Islet precursor cell (in vitro differentiated cells): ENCODE data around the gene LYAR.

Experiments
- DNase-seq: peaks from one replicate; pipeline ENCODE4 v3.0.0-alpha.2; 2018

The LYAR gene

DNA sequence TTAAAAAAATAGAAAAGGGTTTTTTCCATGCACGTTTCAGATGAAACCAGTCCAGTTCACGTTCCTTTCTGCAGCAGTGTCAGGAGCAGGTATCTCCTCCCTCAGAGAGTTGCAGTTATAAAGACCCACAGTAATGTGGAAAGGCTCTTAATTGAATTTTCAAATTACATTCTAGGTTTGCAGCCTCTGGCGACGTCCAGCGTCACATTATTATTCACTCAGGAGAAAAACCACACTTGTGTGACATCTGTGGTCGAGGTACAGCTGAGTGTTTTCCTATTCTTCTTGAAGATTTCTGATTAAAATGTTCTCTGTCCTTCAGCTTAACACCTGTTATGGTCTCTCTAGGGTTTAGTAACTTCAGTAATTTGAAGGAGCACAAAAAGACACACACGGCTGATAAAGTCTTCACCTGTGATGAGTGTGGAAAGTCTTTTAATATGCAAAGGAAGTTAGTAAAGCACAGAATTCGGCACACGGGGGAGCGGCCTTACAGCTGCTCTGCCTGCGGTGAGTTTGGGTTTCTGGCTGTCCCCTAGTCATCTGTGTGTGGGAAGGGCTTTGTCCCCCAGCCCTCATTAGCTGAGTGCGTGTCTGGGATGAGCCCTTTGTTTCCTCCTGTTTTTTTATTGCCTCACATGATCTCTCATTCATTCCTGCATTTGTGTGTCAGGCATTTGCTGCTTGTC is 25.7 kb upstream of the LYAR start:
- peak; percentile 10 for DNase-seq

DNA sequence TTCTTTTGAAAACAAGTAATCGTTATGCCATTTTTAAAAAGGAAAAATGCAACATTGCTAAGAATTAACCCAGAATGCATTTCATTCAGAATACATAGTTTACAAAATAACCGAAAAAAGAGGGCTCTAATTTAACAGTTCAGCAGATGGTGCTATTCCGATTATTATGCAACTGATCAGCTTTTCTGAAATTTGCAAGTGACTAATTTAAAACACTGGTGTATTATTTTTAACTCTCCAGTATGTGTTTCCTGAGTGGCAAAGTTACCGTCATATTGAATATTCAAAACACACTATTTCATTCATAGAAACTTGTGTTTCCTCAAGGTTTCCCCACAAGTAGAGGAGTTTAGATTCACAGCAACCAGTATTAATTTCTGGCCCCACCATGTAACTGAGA is 21.2 kb upstream of the LYAR start:
- no peak for DNase-seq

DNA sequence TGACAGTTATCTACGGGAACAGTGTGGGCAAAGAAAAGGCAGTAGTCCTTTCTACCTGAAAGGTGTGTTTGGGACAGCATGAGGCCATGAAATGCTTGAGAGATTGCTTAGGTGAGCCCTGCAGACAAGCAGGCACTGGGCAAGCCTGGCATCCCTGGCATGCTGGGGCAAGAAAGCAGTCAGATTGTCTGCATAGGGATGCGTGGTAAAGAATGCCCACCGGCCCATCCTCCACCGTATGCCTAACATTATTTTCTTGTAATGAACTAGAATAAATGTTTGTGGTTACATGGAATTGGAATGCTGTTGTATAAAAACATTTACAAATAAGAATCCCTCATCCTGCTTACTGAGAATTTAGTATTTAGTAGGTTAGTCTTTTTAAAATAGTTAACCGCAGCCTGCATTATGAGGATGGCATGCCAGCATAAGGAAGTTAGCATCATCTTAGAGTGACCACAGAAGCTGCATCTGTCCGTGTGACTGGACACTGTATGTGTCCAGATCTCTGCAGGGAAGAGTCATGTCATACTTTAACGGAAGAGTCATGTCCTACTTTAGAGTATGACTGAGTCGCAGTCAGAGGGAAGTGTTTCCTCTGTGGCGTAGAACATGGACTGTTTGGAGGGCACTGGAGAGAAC is 19.0 kb upstream of the LYAR start:
- peak; percentile 40 for DNase-seq

DNA sequence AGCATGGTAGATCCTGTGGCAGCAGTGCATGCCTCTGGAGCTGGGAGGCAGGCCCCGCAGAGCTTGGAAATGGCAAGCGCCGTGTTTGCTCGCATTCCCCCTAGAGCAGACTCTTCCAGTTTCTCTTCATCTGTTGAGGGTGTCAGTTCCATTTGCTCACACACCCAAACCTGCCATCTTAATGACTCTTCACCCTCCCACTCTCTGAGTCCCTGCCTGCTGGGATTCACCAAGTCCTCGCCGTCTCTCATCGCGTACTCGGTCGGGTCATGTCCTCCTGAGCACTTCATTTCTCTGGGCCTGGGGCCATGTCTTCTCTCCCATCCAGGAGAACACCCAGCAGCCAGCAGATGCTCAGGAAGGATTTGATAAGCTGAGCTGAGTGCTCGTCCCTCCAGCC is 17.0 kb upstream of the LYAR start:
- DNase-seq: no peak

DNA sequence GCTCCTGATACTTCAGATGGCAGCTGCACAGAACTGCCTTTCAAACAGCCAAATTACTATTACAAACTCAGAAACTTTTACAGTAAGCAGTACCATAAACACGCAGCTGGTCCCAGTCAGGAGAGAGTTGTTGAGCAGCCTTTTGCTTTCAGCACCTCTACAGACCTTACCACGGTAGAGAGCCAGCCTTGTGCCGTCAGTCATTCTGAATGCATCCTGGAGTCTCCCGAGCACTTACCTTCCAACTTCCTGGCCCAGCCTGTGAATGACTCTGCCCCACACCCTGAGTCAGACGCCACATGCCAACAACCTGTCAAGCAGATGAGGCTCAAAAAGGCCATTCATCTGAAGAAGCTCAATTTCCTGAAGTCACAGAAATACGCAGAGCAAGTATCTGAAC is 12.5 kb upstream of the LYAR start:
- peak; percentile 66 for DNase-seq

DNA sequence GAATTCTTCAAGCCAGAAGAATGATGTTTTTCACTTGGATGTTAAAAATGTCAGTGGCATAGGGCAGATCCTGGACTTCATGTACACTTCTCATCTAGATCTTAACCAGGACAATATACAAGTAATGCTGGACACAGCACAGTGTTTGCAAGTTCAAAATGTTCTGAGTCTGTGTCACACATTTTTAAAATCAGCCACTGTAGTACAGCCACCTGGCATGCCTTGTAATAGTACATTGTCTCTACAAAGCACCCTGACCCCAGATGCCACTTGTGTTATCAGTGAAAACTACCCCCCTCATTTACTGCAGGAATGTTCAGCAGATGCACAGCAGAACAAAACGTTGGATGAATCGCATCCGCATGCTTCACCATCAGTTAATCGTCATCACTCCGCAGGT is 12.0 kb upstream of the LYAR start:
- no peak for DNase-seq

DNA sequence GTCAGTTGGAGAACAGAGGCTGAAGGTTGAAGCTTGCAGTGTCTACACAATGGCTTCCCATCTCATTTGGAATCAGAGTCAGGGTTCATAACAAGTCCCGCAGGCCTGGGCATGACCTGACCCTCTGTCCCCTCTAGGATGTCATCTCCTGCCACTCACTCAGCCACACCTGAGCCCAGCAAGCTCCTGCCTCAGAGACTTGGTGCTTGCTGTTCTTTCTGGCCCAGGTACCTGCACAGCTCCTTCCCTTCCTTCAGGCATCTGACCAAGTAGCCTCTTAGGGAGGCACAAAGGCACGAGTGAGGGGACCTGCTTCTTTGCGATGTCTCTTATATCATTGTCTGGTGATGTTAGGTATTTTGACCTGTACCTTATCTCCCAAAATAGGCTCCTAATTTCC is 9.1 kb upstream of the LYAR start:
- DNase-seq: no peak

DNA sequence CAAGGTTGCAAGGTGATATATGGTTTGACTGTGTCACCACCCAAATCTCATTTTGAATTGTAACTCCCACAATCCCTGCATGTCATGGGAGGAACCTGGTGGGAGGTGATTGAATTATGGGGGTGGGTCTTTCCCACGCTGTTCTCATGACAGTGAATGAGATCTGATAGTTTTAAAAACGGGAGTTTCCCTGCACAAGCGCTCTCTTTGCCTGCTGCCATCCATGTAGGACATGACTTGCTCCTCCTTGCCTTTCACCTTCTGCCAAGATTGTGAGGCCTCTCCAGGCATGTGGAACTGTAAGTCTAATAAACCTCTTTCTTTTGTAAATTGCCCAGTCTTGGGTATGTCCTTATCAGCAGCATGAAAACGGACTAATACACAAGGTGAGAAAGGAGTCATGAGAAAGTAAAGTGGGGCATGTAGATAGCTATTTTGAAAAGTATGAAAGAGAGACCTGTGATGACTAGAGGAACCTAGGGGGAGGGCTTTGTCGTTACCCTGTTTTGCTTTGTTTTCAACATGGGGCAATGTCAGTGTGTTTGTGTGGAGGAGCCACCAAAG is 6.4 kb upstream of the LYAR start:
- DNase-seq: no peak

DNA sequence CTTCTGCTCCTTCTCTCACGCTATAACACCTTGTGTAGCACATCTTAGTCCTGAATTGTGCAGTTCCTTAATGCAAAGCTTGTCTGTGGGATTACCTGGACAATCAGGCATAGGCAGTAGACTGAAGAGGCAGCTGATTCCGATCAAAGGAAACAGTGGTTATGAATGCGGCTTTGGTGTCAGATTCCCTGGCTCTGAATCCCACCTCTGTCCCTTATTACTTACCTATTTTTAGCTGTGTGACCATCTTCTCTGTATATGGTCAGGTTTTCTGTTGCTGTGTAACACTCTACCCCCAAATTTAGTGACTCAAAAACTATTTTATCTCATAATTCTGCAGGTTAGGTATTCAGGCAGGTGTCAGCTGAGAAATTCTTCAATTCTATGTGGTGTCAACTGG is 3.3 kb upstream of the LYAR start:
- no peak for DNase-seq

DNA sequence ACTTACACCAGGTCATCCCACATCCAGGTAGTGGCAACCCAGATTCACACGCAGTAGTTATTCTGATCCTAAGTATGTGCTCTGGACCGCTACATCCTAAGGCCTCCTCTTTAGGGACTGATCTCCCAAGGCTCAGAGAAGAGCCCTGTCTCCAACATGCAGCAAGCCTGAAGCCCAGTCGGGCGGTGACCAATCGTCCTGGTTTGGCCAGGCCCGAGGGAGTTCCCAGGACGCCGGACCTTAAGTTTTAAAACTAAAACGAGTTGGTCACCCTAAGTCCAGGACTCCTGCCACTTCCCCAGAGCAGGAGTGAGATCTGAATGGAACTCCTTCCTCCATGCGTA is 385 bp downstream of the LYAR start:
- no peak for DNase-seq

DNA sequence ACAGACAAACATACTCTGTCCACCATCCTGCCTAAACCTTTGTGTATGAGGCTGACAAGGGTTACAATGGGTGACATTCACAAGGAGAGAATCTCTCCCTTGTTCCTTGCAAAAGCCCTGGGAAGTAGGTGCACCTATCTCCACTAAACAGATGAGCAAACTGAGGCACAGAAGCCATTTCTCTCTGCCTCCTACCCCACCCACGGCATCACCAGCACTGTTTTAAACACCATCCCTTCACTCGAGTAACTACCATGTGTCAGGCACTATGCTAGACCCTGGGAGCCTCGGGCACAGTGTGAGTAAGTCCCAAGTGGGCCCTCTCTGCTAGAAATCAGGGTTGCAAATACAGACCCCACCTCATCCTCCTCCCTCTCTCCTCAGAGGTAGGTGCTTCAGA is 899 bp downstream of the LYAR start:
- no peak for DNase-seq

DNA sequence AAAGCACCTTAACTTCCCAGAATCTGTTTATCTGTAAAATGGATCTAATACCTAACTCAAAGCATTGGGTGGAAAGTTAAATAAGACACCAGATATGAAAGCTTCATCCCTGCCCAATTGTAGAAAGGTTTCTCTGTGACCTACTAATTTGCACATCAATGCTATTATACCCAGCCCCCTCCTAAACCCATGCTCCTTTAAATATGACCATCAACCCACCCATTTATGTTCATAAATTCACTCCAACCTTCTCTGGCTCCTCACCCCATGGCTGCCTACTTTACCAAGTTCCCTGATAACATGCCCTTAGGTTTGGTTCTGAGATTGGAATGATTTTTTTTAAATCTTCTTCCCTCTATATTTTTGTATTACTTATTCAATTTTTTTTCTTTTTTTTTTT is 1.9 kb downstream of the LYAR start:
- DNase-seq: no peak

DNA sequence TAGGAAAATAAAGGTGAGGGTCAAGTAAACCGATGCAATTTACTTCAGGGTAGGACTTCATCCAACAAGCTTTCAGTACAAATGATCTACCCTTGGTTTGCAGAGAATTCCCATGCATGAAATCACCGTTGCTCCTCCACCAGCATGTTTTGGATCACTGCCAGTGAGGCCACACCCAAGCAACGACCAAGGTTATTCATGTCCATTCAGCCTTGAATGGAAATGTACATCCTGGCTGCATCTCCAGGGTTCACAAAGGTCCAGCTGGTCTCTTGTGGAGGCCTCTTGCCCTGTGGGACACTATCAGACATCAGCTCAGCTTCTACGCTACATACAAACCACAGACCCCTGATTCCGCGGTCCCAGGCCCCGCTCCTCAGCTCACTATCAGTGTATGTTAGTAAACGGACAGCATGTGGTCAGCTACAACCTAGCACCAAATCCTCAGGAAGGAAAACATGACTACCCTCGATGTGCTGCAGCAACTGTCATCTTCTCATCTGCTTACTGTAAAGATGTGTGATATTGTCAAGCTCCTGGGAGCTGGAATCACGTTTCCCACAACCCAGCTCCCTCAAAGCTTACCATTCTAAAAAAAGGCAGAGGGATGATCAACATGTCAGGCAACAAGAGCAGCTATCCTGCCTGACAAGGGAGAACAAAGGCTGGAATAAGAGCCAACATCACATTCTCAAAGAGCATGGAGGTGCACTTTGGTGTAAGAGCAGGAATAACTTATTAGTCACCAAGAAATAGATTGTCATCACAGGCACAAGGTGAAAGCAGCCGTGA is 4.9 kb downstream of the LYAR start:
- no peak for DNase-seq

DNA sequence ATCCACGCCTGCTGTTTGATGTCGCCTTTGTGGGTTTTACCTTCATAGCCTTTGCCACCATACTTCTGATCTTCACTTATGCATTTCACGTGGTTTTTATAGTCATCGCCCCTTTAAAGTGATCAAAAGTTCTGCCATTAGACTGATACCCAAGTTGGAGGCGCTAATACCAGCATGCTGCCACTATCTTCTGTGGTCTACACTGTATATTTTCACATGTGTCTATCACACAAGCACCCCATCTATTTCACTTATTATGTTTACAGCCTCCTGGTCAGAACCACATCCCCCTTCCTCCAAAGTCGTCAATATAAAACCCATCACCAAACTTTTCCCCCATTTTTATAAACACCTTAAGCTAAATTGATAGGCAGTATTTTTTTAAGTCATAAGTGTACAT is 8.2 kb downstream of the LYAR start:
- DNase-seq: no peak

DNA sequence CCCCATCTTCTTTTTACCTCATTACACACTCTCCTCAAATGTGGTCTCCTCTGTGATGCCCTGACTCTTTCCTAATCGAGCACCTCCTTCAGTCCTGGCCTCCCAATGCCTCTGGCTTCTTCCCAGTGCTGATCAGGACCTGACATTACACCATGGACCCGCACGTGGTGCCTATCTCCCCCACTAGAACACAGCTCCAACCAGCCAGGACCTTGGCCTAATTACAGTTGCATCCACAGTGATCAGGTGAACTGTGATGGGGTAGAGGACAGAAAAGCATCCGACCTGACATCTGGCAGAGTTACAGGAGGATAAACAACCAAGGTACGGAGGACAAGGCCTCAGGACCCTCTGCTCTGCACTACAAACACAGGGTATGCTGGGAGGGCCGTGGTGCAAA is 12.4 kb downstream of the LYAR start:
- DNase-seq: no peak

DNA sequence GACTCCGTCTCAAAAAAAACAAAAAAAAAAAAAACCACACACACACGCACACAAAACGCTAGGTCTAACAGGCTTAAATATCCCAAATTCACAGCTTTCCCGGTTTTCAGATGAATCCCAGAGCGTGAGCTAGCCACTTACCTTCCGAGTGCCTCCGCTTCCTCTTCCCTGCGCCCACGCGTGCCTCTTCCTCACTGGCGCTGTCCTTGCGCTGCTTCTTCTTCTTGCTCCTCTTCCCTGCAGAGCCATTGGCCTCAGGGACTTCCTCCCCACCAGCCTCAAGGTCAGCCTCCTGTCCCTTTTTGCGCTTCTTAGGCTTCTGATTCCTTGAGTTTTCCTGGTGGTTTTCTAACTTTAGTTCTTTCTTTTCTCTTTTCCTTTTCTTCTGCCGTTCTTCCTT is 15.7 kb downstream of the LYAR start:
- DNase-seq: no peak

DNA sequence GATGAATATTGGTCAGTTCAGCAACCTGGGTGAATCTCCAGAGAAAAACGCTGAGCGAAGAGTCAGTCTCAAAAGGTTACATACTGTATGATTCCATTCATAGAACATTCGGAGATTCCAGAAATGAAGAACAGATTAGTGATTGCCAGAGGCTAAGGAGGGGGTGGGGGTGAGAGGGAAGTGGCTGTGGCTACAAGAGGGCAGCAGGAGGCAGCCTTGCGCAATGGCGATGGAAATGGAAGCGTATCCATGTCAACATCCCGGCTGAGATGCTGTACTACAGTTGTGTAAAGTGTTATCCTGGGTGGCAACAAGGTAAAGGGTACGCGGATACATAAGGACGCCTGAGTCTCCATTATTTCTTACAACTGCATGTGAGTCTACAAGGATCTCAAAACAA is 18.0 kb downstream of the LYAR start:
- DNase-seq: no peak

DNA sequence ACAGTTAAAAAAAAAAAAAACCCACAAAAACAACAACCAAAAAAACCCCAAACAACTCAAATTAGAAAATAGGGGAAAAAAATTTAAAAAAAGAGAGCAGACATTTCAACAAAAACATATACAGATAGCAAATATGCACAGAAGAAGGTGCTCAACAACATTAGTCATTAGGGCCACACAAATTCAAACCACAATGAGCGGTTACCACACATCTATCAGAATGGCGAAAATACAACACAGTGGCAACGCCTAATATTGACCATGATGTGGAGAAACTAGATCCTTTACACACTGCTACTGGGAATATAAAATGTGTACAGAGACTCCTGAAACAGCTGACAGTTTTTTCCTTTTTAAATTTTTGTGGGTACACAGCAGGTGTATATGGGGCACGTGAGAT is 19.4 kb downstream of the LYAR start:
- DNase-seq: no peak

DNA sequence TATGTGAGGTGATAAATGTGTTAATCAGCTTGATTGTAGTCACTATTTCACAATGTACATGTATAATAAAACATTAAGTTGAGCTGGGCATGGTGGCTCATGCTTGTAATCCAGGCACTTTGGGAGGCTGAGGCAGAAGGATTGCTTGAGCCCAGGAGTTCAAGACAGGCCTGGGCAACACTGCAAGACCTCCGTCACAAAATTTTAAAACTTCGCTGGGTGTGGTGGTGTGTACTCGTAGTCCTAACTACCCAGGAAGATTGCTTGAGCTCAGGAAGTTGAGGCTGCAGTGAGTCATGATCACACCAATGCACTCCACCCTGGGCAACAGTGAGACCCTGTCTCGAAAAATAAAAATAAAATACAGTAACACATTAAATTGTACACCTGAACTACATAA is 20.1 kb downstream of the LYAR start:
- DNase-seq: no peak

DNA sequence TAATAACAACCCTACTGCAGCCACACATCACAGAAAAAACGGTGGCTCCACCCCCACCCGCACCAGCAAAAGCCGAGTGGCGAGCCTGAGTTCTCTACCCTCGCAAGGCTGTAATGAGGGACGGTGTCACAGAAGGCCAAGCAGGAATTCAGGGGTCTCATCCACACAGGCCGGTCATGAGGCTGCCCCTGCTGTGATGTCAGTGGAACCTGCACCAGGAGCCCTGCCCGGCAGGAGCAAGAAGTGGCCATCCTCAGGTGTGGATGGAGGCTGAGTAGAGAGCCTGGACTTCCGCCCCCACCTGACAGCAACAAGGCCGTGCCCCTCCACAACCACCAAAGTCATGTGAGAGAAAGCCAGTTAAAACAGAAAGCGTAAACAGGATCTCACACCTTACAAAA is 20.6 kb downstream of the LYAR start:
- no peak for DNase-seq

DNA sequence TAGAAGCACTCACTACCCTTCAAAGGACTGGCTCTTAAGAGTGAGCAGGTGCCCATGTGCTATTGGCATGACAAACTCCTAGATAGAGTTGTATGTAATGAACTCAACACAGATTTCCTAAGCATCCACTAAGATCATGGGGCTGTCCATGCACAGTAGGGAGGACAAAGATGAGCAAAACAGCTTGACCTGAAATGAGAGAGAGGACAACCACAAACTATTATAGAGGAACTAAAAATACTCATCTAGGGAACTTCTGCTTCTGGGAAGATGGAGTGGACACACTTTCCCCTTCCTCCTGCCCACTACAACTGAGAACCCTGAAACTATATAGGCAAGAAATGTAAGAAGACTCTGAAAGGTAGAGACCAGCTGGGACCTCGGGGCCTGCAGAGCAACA is 21.2 kb downstream of the LYAR start:
- DNase-seq: no peak

DNA sequence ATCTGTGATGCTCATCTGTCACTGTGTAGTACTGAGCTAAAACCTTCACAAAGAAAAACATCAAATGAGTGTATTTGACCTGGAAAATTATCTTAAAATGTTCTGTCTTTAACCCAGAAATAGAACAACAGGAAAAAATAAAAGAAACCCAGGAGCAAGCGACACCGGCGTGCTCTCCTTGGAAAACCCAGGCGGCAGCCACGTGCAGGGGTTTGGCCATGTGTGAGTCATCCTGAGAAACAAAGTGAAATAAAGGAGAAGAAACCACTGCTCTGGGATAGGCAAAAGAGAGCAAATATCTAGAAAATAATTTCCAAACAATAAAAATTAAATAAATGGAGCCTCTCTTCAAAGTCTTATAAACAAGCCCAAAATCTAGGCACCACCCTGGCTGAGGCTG is 22.0 kb downstream of the LYAR start:
- no peak for DNase-seq

DNA sequence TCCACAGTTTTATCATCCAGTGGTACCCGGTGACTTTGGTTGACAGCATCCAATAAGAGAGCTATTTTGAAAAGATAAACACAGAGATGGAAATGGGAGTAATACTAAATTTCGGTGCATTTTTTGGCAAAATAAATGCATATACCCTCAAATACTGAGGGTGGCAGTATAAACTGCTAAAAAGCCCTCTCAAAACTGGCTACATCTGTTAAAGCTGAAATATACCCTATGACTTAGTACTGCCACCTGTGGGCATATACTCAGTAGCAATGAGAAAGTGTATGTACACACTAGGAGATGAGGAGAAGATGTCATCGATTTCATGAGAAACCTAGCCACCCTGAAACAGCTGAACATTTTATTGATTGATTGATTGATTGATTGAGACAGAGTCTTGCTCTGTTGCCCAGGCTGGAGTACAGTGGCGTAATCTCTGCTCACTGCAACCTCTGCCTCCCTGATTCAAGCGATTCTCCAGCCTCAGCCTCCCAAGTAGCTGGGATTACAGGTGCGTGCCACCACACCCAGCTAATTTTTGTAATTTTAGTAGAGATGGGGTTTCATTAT is 29.7 kb downstream of the LYAR start:
- no peak for DNase-seq
